Neural cell (in vitro differentiated cells): ENCODE data around the gene PVALEF.

Experiments used
- CTCF ChIP-seq: fragments of 450-650 bp; IDR thresholded peaks from 2 replicates; pipeline ENCODE4 v1.5.1; 2014; ENCODE audit warnings: antibody characterized with exemption, mild to moderate bottlenecking, moderate library complexity; ENCODE audit not compliant: poor library complexity, severe bottlenecking
- EZH2 ChIP-seq: fragments of 200-600, 300-800 bp; shearing (Covaris generic), sonication (generic); IDR thresholded peaks from 2 replicates; pipeline ENCODE4 v1.6.1; 2014; ENCODE audit warnings: antibody characterized with exemption, low read length, borderline replicate concordance, mild to moderate bottlenecking; ENCODE audit not compliant: insufficient read depth, poor library complexity, severe bottlenecking
- RAD21 ChIP-seq: fragments of 450-650 bp; conservative IDR thresholded peaks from 2 replicates; pipeline ENCODE4 v1.6.1; 2014; ENCODE audit warnings: antibody characterized with exemption, mild to moderate bottlenecking, moderate library complexity
- SMC3 ChIP-seq: fragments of 450-650 bp; conservative IDR thresholded peaks from 2 replicates; pipeline ENCODE4 v1.6.1; 2014; ENCODE audit warnings: antibody characterized with exemption, mild to moderate bottlenecking, moderate library complexity; ENCODE audit not compliant: poor library complexity
- TAF1 ChIP-seq: IDR thresholded peaks from 2 replicates; pipeline ENCODE4 v1.6.1; 2012; ENCODE audit warnings: low read depth
- TF ChIP-seq, protein P1 (sequence below): IDR thresholded peaks from 2 replicates; pipeline ENCODE4 v1.6.1; 2012; ENCODE audit warnings: borderline replicate concordance

GRCh38 chr17:81186203-81186602, 20.9 kb downstream of the PVALEF start:
- TF ChIP-seq CTCF: no peak
- no peak for TF ChIP-seq TAF1
- no peak for TF ChIP-seq SMC3
- TF ChIP-seq, protein P1, sequence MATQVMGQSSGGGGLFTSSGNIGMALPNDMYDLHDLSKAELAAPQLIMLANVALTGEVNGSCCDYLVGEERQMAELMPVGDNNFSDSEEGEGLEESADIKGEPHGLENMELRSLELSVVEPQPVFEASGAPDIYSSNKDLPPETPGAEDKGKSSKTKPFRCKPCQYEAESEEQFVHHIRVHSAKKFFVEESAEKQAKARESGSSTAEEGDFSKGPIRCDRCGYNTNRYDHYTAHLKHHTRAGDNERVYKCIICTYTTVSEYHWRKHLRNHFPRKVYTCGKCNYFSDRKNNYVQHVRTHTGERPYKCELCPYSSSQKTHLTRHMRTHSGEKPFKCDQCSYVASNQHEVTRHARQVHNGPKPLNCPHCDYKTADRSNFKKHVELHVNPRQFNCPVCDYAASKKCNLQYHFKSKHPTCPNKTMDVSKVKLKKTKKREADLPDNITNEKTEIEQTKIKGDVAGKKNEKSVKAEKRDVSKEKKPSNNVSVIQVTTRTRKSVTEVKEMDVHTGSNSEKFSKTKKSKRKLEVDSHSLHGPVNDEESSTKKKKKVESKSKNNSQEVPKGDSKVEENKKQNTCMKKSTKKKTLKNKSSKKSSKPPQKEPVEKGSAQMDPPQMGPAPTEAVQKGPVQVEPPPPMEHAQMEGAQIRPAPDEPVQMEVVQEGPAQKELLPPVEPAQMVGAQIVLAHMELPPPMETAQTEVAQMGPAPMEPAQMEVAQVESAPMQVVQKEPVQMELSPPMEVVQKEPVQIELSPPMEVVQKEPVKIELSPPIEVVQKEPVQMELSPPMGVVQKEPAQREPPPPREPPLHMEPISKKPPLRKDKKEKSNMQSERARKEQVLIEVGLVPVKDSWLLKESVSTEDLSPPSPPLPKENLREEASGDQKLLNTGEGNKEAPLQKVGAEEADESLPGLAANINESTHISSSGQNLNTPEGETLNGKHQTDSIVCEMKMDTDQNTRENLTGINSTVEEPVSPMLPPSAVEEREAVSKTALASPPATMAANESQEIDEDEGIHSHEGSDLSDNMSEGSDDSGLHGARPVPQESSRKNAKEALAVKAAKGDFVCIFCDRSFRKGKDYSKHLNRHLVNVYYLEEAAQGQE: no peak
- TF ChIP-seq EZH2: no peak
- TF ChIP-seq RAD21: no peak
